Muscle layer of colon (tissue), 2 donors: ENCODE data around the gene EBI3.

Experiments used
- H3K27ac ChIP-seq: one replicate; pipeline ENCODE4 v1.7.0; 2013; ENCODE audit warnings: low read depth, mild to moderate bottlenecking, low read length, moderate library complexity
- H3K27me3 ChIP-seq, 2 donors: one replicate each; pipeline ENCODE4 v1.7.0; 2013; ENCODE audit warnings: low read length in 2 of 2, mild to moderate bottlenecking in 2 of 2; ENCODE audit not compliant: insufficient read depth in 2 of 2, control insufficient read depth in 1 of 2
- H3K36me3 ChIP-seq: one replicate; pipeline ENCODE4 v1.7.0; 2013; ENCODE audit warnings: mild to moderate bottlenecking, low read length; ENCODE audit not compliant: insufficient read depth
- H3K4me1 ChIP-seq: one replicate; pipeline ENCODE4 v1.7.0; 2013; ENCODE audit warnings: mild to moderate bottlenecking, low read length; ENCODE audit not compliant: insufficient read depth
- H3K4me3 ChIP-seq, 2 donors: one replicate each; pipeline ENCODE4 v1.7.0; 2013; ENCODE audit warnings: low read length in 2 of 2, low read depth in 1 of 2, mild to moderate bottlenecking in 1 of 2, moderate library complexity in 1 of 2
- H3K9ac ChIP-seq: one replicate; pipeline ENCODE4 v1.7.0; 2013; ENCODE audit warnings: low read length
- H3K9me3 ChIP-seq: one replicate; pipeline ENCODE4 v1.7.0; 2013; ENCODE audit warnings: mild to moderate bottlenecking, low read length
- donor health status: abdominal sarcoma.
- donor health status: Adenocarcinoma of cecum.

The EBI3 gene

DNA sequence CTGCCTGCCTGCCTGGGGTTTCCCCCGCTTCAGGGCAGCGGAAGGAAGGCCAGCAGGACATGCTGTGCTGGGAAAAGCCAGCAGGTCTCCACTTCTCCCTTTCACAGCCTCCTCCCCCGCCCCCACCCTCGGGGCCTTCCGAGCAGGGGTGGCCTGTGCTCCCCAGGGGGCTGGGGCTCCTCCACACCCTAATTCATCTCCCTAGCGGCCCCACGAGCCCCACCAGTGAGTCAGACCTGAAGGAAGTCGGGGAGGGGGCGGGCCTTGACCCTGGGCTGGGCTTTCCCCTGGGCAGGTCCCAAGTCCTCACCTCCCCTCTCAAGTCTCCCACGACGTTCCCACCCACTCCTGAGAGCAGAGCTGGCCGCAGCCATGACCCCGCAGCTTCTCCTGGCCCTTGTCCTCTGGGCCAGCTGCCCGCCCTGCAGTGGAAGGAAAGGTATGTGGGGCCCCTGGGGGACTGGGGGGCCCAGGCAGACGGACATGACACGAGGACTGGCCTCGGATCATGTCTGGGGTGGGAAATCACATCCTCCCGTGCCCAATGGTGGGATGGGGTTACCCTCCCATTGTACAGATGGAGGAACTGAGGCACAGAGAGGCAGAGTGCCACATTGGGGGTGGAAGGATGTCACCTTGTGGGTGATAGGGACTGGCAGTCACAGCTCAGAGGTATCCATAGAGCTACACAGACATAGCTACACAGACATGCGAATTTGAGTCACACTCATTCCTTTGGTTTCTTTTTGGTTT, at the start of gene EBI3:
Gene EBI3 (plus strand): TSS at position 345 of the 753 bp plus-strand sequence. CDS start 28 bp downstream, at position 373.
- Histone ChIP-seq H3K36me3 (no peaks in the 10 kb centered on the region), H3K27ac (no peak within 1 kb of the TSS), H3K9ac (no peak within 1 kb of the TSS), H3K4me3 (no peak within 1 kb of the TSS), H3K9me3 (no peaks in the 10 kb centered on the region), H3K27me3 (peaks cover 4 to 48% of the 10 kb centered on the region in 2 donors), H3K4me1 (no peaks in the 10 kb centered on the region)

GRCh38 chr19:4181053-4181508, 48.2 kb upstream of the EBI3 start:
- no peak overlapping the region for H3K4me3 ChIP-seq
- H3K27ac ChIP-seq: no peak overlapping the region
- H3K9me3 ChIP-seq: no peaks in the 10 kb centered on the region
- H3K4me1 ChIP-seq: peaks cover 13% of the 10 kb centered on the region
- peaks cover 14% of the 10 kb centered on the region for H3K36me3 ChIP-seq
- no peak overlapping the region for H3K9ac ChIP-seq
- H3K27me3 ChIP-seq: peaks cover 0 to 4% of the 10 kb centered on the region in 2 donors

DNA sequence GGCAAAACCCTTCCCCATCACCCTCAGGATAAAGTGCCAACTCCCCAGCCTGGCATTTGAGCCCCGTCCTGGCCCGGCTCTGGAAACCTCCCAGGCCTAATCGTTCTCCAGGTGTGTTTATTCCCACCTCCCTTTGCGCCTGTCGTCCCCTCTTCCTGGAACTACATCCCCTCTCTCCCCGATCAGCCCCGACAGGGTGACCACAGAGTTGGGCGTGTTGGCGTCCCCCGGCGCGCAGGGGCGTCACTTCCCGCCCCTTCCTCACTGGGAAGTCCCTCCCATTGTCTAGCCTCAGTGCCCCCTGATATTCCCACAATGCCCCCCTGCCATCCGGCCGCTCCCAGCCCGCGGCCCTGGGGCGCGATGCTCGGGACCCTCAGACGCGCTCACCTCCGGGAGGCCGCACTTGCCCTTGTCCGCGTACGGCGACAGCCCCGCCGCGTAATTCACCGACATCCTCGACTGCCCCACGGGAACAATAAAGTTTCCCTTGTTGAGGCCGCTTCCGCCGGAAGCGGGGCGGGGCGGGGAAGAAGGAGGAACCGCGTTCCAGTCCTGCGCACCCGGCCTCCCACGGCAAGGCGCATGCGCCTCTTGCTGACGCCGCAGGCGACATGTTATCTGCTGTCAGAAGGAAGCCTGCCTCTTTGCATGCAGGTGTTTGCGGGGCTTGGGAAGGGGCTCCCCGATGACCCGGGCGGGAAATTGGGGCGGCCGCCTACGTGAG, 47.1 kb upstream of the EBI3 start, which contains the start of the genes ANKRD24 and SIRT6:
Gene ANKRD24 (plus strand): TSS at position 606 of the 727 bp plus-strand sequence. CDS start 3,737 bp downstream, outside the sequence.
Gene SIRT6 (minus strand): TSS at position 480 of the 727 bp plus-strand sequence. CDS start 24 bp downstream, at position 456.
- Histone ChIP-seq H3K4me1 (peaks cover 13% of the 10 kb centered on the region), H3K27me3 (peaks cover 0 to 4% of the 10 kb centered on the region in 2 donors), H3K4me3 (peak within 1 kb of the TSS; percentile 90 to 99), H3K9me3 (no peaks in the 10 kb centered on the region), H3K36me3 (peaks cover 8% of the 10 kb centered on the region), H3K9ac (peak within 1 kb of the TSS; percentile 51), H3K27ac (peak within 1 kb of the TSS; percentile 85)

DNA sequence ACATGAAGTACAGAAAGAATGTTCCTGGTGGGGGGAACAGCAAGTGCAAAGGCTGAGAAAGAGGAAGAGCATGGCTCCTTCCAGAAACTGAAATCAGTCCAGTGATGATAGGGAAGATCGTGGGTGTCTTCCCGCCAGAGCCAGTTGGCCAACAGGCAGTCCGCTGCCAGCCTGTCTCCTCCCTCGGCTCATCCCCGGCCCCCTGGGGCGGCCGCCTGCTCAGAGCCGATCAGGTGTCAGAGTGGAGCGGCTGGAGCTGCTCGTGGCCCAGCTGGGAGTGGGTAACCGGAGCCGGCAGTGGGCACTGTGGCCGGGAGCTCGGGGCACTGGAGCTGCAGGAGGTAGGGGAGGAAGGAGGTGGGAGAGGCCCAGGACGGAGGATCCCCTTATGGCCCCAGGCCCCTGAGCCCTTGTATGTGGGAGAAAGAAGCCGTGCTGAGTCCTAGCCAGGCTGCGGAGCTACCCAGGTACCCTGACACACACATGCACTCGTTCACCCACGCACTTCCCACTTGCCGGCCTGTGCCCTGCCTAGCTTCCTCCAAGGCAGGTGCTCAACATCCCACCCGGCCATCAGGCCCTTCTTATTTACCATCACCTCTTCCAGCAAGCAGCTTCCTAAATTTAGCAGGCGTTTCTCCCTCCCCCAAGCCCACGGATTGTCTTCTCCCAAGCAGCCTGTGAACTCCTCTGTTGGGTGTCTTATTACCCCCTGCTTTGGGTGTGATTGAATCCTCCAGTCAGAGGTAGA, 45.2 kb upstream of the EBI3 start:
- no peak overlapping the region for H3K4me3 ChIP-seq
- peaks cover 0 to 9% of the 10 kb centered on the region in 2 donors for H3K27me3 ChIP-seq
- no peak overlapping the region for H3K27ac ChIP-seq
- H3K36me3 ChIP-seq: peaks cover 8% of the 10 kb centered on the region
- no peak overlapping the region for H3K9ac ChIP-seq
- no peaks in the 10 kb centered on the region for H3K9me3 ChIP-seq
- H3K4me1 ChIP-seq: peaks cover 13% of the 10 kb centered on the region

- H3K9me3 ChIP-seq: no peaks in the 10 kb centered on the region
- H3K9ac ChIP-seq: no peak overlapping the region
- no peak overlapping the region for H3K27ac ChIP-seq
- H3K27me3 ChIP-seq: peaks cover 0 to 9% of the 10 kb centered on the region in 2 donors
- no peak overlapping the region for H3K4me3 ChIP-seq
- peaks cover 4% of the 10 kb centered on the region for H3K36me3 ChIP-seq
- peaks cover 13% of the 10 kb centered on the region for H3K4me1 ChIP-seq
Observed at GRCh38 chr19:4184718-4185352, 44.5 kb upstream of the EBI3 start.

DNA sequence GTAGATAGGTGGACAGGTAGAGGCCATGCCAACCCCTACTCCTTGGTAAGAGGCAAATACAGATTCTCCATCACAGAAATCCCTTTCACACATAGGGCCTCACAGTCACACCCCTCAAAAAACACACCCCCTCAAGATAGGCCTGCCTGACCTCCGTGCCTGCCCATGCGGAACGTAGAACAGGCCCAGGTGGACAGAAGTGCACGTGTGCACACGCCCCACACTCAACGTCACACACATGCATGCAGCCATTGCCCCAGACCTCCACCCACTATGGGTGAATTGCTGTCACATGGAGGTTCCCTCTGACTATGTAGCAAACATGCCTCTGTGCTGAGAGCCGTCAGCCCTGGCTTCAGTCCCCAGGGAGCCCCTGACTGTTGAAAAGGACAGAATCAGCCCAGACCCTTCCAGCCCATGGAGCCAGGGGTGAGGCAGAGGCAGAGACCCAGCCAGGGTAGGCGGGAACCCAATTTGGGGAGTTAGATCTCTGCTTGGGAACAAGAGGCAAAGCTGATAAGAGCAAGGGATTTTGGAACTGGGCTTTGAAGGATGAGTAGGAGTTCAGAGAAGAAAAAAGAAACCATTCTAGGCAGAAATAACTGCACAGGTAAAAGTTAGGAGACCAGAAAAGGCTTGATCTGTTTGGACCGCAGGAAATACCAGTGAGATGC, 43.8 kb upstream of the EBI3 start:
- H3K27ac ChIP-seq: no peak overlapping the region
- no peaks in the 10 kb centered on the region for H3K36me3 ChIP-seq
- no peak overlapping the region for H3K9ac ChIP-seq
- H3K27me3 ChIP-seq: peaks cover 0 to 9% of the 10 kb centered on the region in 2 donors
- no peak overlapping the region for H3K4me3 ChIP-seq
- no peaks in the 10 kb centered on the region for H3K9me3 ChIP-seq
- H3K4me1 ChIP-seq: peaks cover 13% of the 10 kb centered on the region

DNA sequence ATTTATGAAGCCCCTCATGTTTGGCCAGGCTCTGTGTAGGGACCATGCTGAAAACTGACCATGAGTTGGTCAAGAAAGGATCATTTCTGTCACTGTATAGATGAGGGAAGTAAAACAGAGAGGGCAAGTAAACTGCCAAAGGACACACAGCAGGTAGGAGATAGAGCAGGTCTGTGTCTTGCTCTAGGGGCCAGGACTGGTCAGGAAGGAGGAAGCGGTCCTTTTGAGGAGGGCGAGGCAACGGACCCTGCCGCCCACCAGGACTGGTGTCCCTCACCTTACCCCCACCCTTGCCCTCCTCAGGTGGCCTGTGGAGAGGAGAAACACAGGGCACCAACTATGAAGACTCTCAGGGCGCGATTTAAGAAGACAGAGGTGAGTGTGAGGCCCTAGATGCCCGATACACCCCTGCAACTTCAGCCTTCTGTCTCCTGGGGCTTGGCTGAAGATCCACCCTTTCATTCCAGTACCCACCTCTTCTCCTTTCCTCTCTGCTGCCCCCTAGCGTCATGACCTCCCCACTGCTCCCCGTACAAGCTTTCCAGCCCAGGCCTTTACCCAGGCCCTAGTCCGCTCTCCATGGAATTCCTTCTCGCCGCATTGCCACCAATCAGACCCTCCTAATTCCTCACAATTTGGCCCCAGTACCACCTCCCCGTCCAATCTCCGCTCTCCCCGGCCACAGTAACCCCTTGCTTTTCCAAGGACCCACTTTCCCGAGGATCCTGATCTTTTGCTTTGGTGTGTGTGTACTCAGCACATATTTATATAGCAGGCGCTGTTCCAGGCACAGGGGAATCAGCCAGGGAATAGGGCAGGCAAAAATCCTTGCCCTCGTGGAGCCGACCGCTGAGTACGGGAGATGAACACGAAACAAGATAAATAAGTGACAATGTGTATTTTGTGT, 43.0 kb upstream of the EBI3 start:
- Histone ChIP-seq H3K4me1 (peaks cover 6% of the 10 kb centered on the region), H3K27me3 (peaks cover 0 to 9% of the 10 kb centered on the region in 2 donors), H3K9ac (no peak overlapping the region), H3K27ac (no peak overlapping the region), H3K36me3 (no peaks in the 10 kb centered on the region), H3K4me3 (no peak overlapping the region), H3K9me3 (no peaks in the 10 kb centered on the region)

GRCh38 chr19:4187313-4188122, 41.8 kb upstream of the EBI3 start:
- Histone ChIP-seq H3K9me3 (no peaks in the 10 kb centered on the region), H3K4me3 (no peak overlapping the region), H3K4me1 (peaks cover 4% of the 10 kb centered on the region), H3K9ac (no peak overlapping the region), H3K36me3 (no peaks in the 10 kb centered on the region), H3K27me3 (peaks cover 0 to 9% of the 10 kb centered on the region in 2 donors), H3K27ac (no peak overlapping the region)

GRCh38 chr19:4189641-4190040, 39.7 kb upstream of the EBI3 start:
- Histone ChIP-seq H3K4me1 (no peaks in the 10 kb centered on the region), H3K27ac (no peak overlapping the region), H3K9ac (no peak overlapping the region), H3K27me3 (peaks cover 4 to 13% of the 10 kb centered on the region in 2 donors), H3K36me3 (no peaks in the 10 kb centered on the region), H3K9me3 (no peaks in the 10 kb centered on the region), H3K4me3 (no peak overlapping the region)
